Naive thymus-derived CD4-positive, alpha-beta T cell (primary cell): Measurements from ENCODE around the gene ACTA2. TPM values are rescaled to one million over a fixed set of nuclear protein-coding genes. Genes with fewer than 3 reads are reported as not detected.

ENCODE experiments used
- polyA plus RNA-seq, 2 donors: library from polyadenylated mRNA; unstranded; fragments of 300-500 nt; fragmentation: Illumina TruSeq; gene quantifications; one replicate each; pipeline ENCODE4 v1.2.3, GENCODE V29; 2021
- total RNA-seq, 6 experiments: library from RNA in 5 of 6; stranded (reverse) in 5 of 6; gene quantifications; 1 replicate in 5 of 6; 2 replicates in 1 of 6; pipeline ENCODE4 v1.2.3 and lab custom pipeline; 2021 to 2026

ACTA2 gene
- total and polyA plus RNA-seq, 7 experiments from 2014 or later, result 0.56 to 12.0 (median 1.3) TPM

Other genes with a start within 250 kb of the ACTA2 start
- not detected for gene LIPK, start 246.5 kb downstream of the ACTA2 start, total RNA-seq
- not detected for gene LIPK, start 246.5 kb downstream of the ACTA2 start, polyA plus RNA-seq
- gene LIPN, start 192.8 kb downstream of the ACTA2 start, total RNA-seq, result 1 to 10 TPM in 1 of 5 experiments, under 1 TPM in 1, not detected in 3; 0.34 to 5.1 TPM
- gene LIPN, start 192.8 kb downstream of the ACTA2 start, polyA plus RNA-seq, result not detected
- gene LIPM, start 150.0 kb downstream of the ACTA2 start, total RNA-seq, result not detected
- gene LIPM, start 150.0 kb downstream of the ACTA2 start, polyA plus RNA-seq, result under 1 TPM in 1 of 2 donors, not detected in 1; 0.21 TPM
- gene ANKRD22, start 100.9 kb downstream of the ACTA2 start, total RNA-seq, result under 1 TPM in 4 of 5 experiments, not detected in 1; 0.32 to 0.59 (median 0.40) TPM
- 1 to 10 TPM in 1 of 2 donors, under 1 TPM in 1; 0.54 to 1.2 TPM for gene ANKRD22, start 100.9 kb downstream of the ACTA2 start, polyA plus RNA-seq
- 10 to 100 TPM; 29.5 to 57.7 (median 38.9) TPM for gene STAMBPL1, start 72.5 kb downstream of the ACTA2 start, total RNA-seq
- gene STAMBPL1, start 72.5 kb downstream of the ACTA2 start, polyA plus RNA-seq, result 10 to 100 TPM; 12.5 to 13.0 TPM
- gene FAS, start 38.0 kb upstream of the ACTA2 start, total RNA-seq, result 10 to 100 TPM in 2 of 5 experiments, 1 to 10 TPM in 3; 5.6 to 67.4 (median 8.3) TPM
- 1 to 10 TPM; 2.1 to 3.0 TPM for gene FAS, start 38.0 kb upstream of the ACTA2 start, polyA plus RNA-seq